Stimulated activated effector memory CD8-positive, alpha-beta T cell treated with anti-CD3 and anti-CD28 coated beads, Interleukin-12 subunit alpha, Interleukin-12 subunit beta, amount 100 ng/mL, for 72 hours (primary cell): ENCODE measurements around the gene PXDN.
"Not testable (repeated sequence)": the region's sequence is repeated elsewhere in the genome, so short reads cannot be mapped to it uniquely, and the experiment has no call there.

Experiments
- ATAC-seq: fragments of 150-1000 bp; cut with Tn5 transposase; 2 replicates; pipeline ENCODE4 v1.10.0; 2021
- DNase-seq, 2 donors: peaks; one replicate each; pipeline ENCODE4 v3.0.0; 2021 to 2022; ENCODE audit warnings: low spot score in 2 of 2
- H3K27ac Mint-ChIP-seq: one replicate; pipeline ENCODE4 v1.8.0; 2022; ENCODE audit warnings: mild to moderate bottlenecking, mixed read lengths
- H3K36me3 Mint-ChIP-seq: one replicate; pipeline ENCODE4 v1.8.0; 2022; ENCODE audit warnings: mild to moderate bottlenecking, mixed read lengths
- H3K4me1 Mint-ChIP-seq: one replicate; pipeline ENCODE4 v1.8.0; 2022; ENCODE audit warnings: mixed read lengths
- H3K4me3 Mint-ChIP-seq: one replicate; pipeline ENCODE4 v1.8.0; 2022; ENCODE audit warnings: mild to moderate bottlenecking, mixed read lengths
- H3K9me3 Mint-ChIP-seq: one replicate; pipeline ENCODE4 v1.8.0; 2022; ENCODE audit warnings: mixed read lengths

Gene PXDN

GRCh38 chr2:1766425-1766824, 22.1 kb upstream of the PXDN start:
- Mint-ChIP-seq H3K9me3 (no peaks in the 10 kb centered on the region), H3K36me3 (no peaks in the 10 kb centered on the region), H3K4me1 (no peaks in the 10 kb centered on the region), H3K27ac (no peak overlapping the region), H3K4me3 (no peak overlapping the region)
- DNase-seq (no peak), ATAC-seq (peak; percentile 16)

- DNase-seq, ATAC-seq, H3K9me3 Mint-ChIP-seq, H3K27ac Mint-ChIP-seq, H3K4me3 Mint-ChIP-seq, H3K36me3 Mint-ChIP-seq, H3K4me1 Mint-ChIP-seq: not testable (repeated sequence)
Observed at GRCh38 chr2:1765201-1765600, 20.9 kb upstream of the PXDN start.

GRCh38 chr2:1759611-1759930, 15.3 kb upstream of the PXDN start:
- no peak overlapping the region for H3K4me3 Mint-ChIP-seq

GRCh38 chr2:1758774-1759610, 14.7 kb upstream of the PXDN start:
- H3K9me3 Mint-ChIP-seq, result peaks cover 10% of the 10 kb centered on the region
- no peaks in the 10 kb centered on the region for H3K36me3 Mint-ChIP-seq
- DNase-seq (no peak), ATAC-seq (no peak)
- no peak overlapping the region for H3K4me3 Mint-ChIP-seq
- no peak overlapping the region for H3K27ac Mint-ChIP-seq
- H3K4me1 Mint-ChIP-seq, result no peaks in the 10 kb centered on the region

More at GRCh38 chr2:1759611-1759930, 15.3 kb upstream of the PXDN start:
- Mint-ChIP-seq H3K27ac (no peak overlapping the region), H3K4me1 (no peaks in the 10 kb centered on the region), H3K9me3 (peaks cover 10% of the 10 kb centered on the region), H3K36me3 (no peaks in the 10 kb centered on the region)
- ATAC-seq (no peak), DNase-seq (no peak)

- Mint-ChIP-seq H3K4me1 (no peaks in the 10 kb centered on the region), H3K4me3 (no peak overlapping the region), H3K36me3 (no peaks in the 10 kb centered on the region), H3K9me3 (peaks cover 10% of the 10 kb centered on the region), H3K27ac (no peak overlapping the region)
- ATAC-seq (no peak), DNase-seq (no peak)
Observed at GRCh38 chr2:1758171-1758570, 13.9 kb upstream of the PXDN start.

- H3K4me1 Mint-ChIP-seq, result no peaks in the 10 kb centered on the region
- no peak overlapping the region for H3K27ac Mint-ChIP-seq
- ATAC-seq, result no peak
- H3K36me3 Mint-ChIP-seq, result no peaks in the 10 kb centered on the region
- no peak overlapping the region for H3K4me3 Mint-ChIP-seq
- peaks cover 10% of the 10 kb centered on the region for H3K9me3 Mint-ChIP-seq
- no peak for DNase-seq
Observed at GRCh38 chr2:1757567-1757966, 13.3 kb upstream of the PXDN start.

GRCh38 chr2:1757146-1757545, 12.8 kb upstream of the PXDN start:
- H3K4me1 Mint-ChIP-seq, ATAC-seq, H3K27ac Mint-ChIP-seq: not testable (repeated sequence)

GRCh38 chr2:1756456-1756855, 12.1 kb upstream of the PXDN start:
- ATAC-seq, result no peak
- Mint-ChIP-seq H3K4me1 (no peaks in the 10 kb centered on the region), H3K9me3 (peaks cover 10% of the 10 kb centered on the region), H3K4me3 (no peak overlapping the region), H3K27ac (no peak overlapping the region), H3K36me3 (no peaks in the 10 kb centered on the region)
- DNase-seq, result no peak

More at GRCh38 chr2:1757146-1757545, 12.8 kb upstream of the PXDN start:
- H3K4me3 Mint-ChIP-seq, H3K36me3 Mint-ChIP-seq, DNase-seq, H3K9me3 Mint-ChIP-seq: not testable (repeated sequence)

- no peak overlapping the region for H3K27ac Mint-ChIP-seq
- no peak overlapping the region for H3K4me3 Mint-ChIP-seq
- peaks cover 7% of the 10 kb centered on the region for H3K9me3 Mint-ChIP-seq
- H3K4me1 Mint-ChIP-seq, result no peaks in the 10 kb centered on the region
- no peak for ATAC-seq
- H3K36me3 Mint-ChIP-seq, result no peaks in the 10 kb centered on the region
- DNase-seq, result no peak
Observed at GRCh38 chr2:1755436-1756191, 11.3 kb upstream of the PXDN start.

- Mint-ChIP-seq H3K4me1 (no peaks in the 10 kb centered on the region), H3K36me3 (no peaks in the 10 kb centered on the region), H3K4me3 (no peak overlapping the region), H3K9me3 (peaks cover 7% of the 10 kb centered on the region), H3K27ac (no peak overlapping the region)
- ATAC-seq (no peak), DNase-seq (no peak)
Observed at GRCh38 chr2:1754461-1755170, 10.3 kb upstream of the PXDN start.

GRCh38 chr2:1754046-1754445, 9.7 kb upstream of the PXDN start:
- ATAC-seq, result no peak
- Mint-ChIP-seq H3K27ac (no peak overlapping the region), H3K36me3 (no peaks in the 10 kb centered on the region), H3K4me3 (no peak overlapping the region), H3K4me1 (no peaks in the 10 kb centered on the region), H3K9me3 (peaks cover 7% of the 10 kb centered on the region)
- no peak for DNase-seq

GRCh38 chr2:1752751-1753150, 8.4 kb upstream of the PXDN start:
- Mint-ChIP-seq H3K9me3 (peaks cover 7% of the 10 kb centered on the region), H3K4me1 (no peaks in the 10 kb centered on the region), H3K36me3 (no peaks in the 10 kb centered on the region), H3K27ac (no peak overlapping the region), H3K4me3 (no peak overlapping the region)
- no peak for ATAC-seq
- no peak for DNase-seq

- Mint-ChIP-seq H3K27ac (no peak overlapping the region), H3K36me3 (no peaks in the 10 kb centered on the region), H3K9me3 (peaks cover 7% of the 10 kb centered on the region), H3K4me1 (no peaks in the 10 kb centered on the region), H3K4me3 (no peak overlapping the region)
- no peak for DNase-seq
- ATAC-seq, result peak; percentile 11
Observed at GRCh38 chr2:1751767-1752725, 7.7 kb upstream of the PXDN start.

GRCh38 chr2:1750933-1751766, 6.8 kb upstream of the PXDN start:
- H3K9me3 Mint-ChIP-seq, result peaks cover 7% of the 10 kb centered on the region
- no peak overlapping the region for H3K4me3 Mint-ChIP-seq
- ATAC-seq, result no peak
- no peaks in the 10 kb centered on the region for H3K36me3 Mint-ChIP-seq
- H3K4me1 Mint-ChIP-seq, result no peaks in the 10 kb centered on the region
- H3K27ac Mint-ChIP-seq, result no peak overlapping the region
- peak in 1 of 2 donors; percentile 51 for DNase-seq
